ENCODE measurements around the gene TEX44.
A peak's percentile ranks its signal among the peaks of the same experiment; 100 is the strongest.

Gene TEX44

GRCh38 chr2:231632559-231633142 is 40.0 kb downstream of the TEX44 start:
- Histone ChIP-seq H2BK15ac (ENCODE audit: low read depth, poor library complexity, severe bottlenecking) (peak overlapping the region; percentile 0), H3K9me3 (ENCODE audit: control insufficient read depth, low read length) (no peaks in the 10 kb centered on the region), H3K27ac (ENCODE audit: low read length, poor library complexity, severe bottlenecking) (no peak overlapping the region), H3K14ac (ENCODE audit: low read length in 2 of 2) (no peak overlapping the region), H3K27me3 (ENCODE audit: control insufficient read depth in 1 of 2, insufficient read depth in 1 of 2, low read length in 2 of 2) (no peaks in the 10 kb centered on the region), H4K91ac (ENCODE audit: low read length) (peak overlapping the region; percentile 12), H4K8ac (ENCODE audit: low read length) (peak overlapping the region; percentile 69), H3K36me3 (ENCODE audit: control insufficient read depth in 1 of 2, insufficient read depth in 2 of 2, low read depth in 1 of 2, low read length in 2 of 2) (no peaks in the 10 kb centered on the region), H3K18ac (ENCODE audit: low read depth in 1 of 2, low read length in 2 of 2) (peak overlapping the region in 1 of 2 experiments; percentile 35), H3K4ac (ENCODE audit: low read depth in 1 of 2, low read length in 2 of 2) (no peak overlapping the region), H3K4me2 (ENCODE audit: low read length, poor library complexity, severe bottlenecking) (no peak overlapping the region), H3K4me3 (ENCODE audit: insufficient read depth in 1 of 2, low read depth in 1 of 2, low read length in 2 of 2) (no peak overlapping the region), H3K9ac (ENCODE audit: low read length) (peak overlapping the region; percentile 39), H3K79me1 (replicated peaks; ENCODE audit: low read length, poor library complexity, severe bottlenecking) (no peaks in the 10 kb centered on the region), H2AFZ (ENCODE audit: low read depth, low read length) (no peak overlapping the region), H3K4me1 (ENCODE audit: control insufficient read depth, insufficient read depth, low read depth, low read length) (peaks cover 10% of the 10 kb centered on the region), H2BK120ac (ENCODE audit: low read depth, low read length) (no peak overlapping the region), H2AK5ac (ENCODE audit: low read length, severe bottlenecking) (no peak overlapping the region), H3K23ac (ENCODE audit: low read length in 2 of 2) (no peak overlapping the region), H2BK12ac (ENCODE audit: low read length in 2 of 2) (peak overlapping the region in 1 of 2 experiments; percentile 75), H2BK5ac (ENCODE audit: low read depth, low read length, poor library complexity, severe bottlenecking) (no peak overlapping the region)
- 73% methylated on average over 12 of the region's 14 CpGs for whole genome bisulfite sequencing
- peak; percentile 78 for DNase-seq

GRCh38 chr2:231633241-231633976 is 40.7 kb downstream of the TEX44 start:
- H2AK5ac ChIP-seq (ENCODE audit: low read length, severe bottlenecking), result no peak overlapping the region
- no peaks in the 10 kb centered on the region for H3K27me3 ChIP-seq (ENCODE audit: control insufficient read depth in 1 of 2, insufficient read depth in 1 of 2, low read length in 2 of 2)
- peaks cover 7% of the 10 kb centered on the region for H3K4me1 ChIP-seq (ENCODE audit: control insufficient read depth, insufficient read depth, low read depth, low read length)
- H3K4me2 ChIP-seq (ENCODE audit: low read length, poor library complexity, severe bottlenecking), result no peak overlapping the region
- peak overlapping the region in 1 of 2 experiments; percentile 1 for H3K4me3 ChIP-seq (ENCODE audit: insufficient read depth in 1 of 2, low read depth in 1 of 2, low read length in 2 of 2)
- H3K4ac ChIP-seq (ENCODE audit: low read depth in 1 of 2, low read length in 2 of 2), result peak overlapping the region in 1 of 2 experiments; percentile 3
- H4K91ac ChIP-seq (ENCODE audit: low read length), result peak overlapping the region; percentile 12
- H2BK12ac ChIP-seq (ENCODE audit: low read length in 2 of 2), result peak overlapping the region in 1 of 2 experiments; percentile 75
- H2AFZ ChIP-seq (ENCODE audit: low read depth, low read length), result no peak overlapping the region
- H2BK5ac ChIP-seq (ENCODE audit: low read depth, low read length, poor library complexity, severe bottlenecking), result no peak overlapping the region
- H3K36me3 ChIP-seq (ENCODE audit: control insufficient read depth in 1 of 2, insufficient read depth in 2 of 2, low read depth in 1 of 2, low read length in 2 of 2), result no peaks in the 10 kb centered on the region
- no peak for DNase-seq
- peak overlapping the region; percentile 69 for H4K8ac ChIP-seq (ENCODE audit: low read length)
- H3K9me3 ChIP-seq (ENCODE audit: control insufficient read depth, low read length), result no peaks in the 10 kb centered on the region
- H3K9ac ChIP-seq (ENCODE audit: low read length), result no peak overlapping the region
- H2BK120ac ChIP-seq (ENCODE audit: low read depth, low read length), result no peak overlapping the region
- no peak overlapping the region for H3K27ac ChIP-seq (ENCODE audit: low read length, poor library complexity, severe bottlenecking)
- H2BK15ac ChIP-seq (ENCODE audit: low read depth, poor library complexity, severe bottlenecking), result peak overlapping the region; percentile 0
- H3K23ac ChIP-seq (ENCODE audit: low read length in 2 of 2), result no peak overlapping the region
- H3K14ac ChIP-seq (ENCODE audit: low read length in 2 of 2), result peak overlapping the region in 1 of 2 experiments; percentile 72
- no peaks in the 10 kb centered on the region for H3K79me1 ChIP-seq (replicated peaks; ENCODE audit: low read length, poor library complexity, severe bottlenecking)
- H3K18ac ChIP-seq (ENCODE audit: low read depth in 1 of 2, low read length in 2 of 2), result peak overlapping the region in 1 of 2 experiments; percentile 90
- 94% methylated on average over 12 of the region's 13 CpGs for WGBS

GRCh38 chr2:231634412-231634811 is 41.7 kb downstream of the TEX44 start:
- H3K9ac ChIP-seq (ENCODE audit: low read length), result peak overlapping the region; percentile 6
- no peak overlapping the region for H3K14ac ChIP-seq (ENCODE audit: low read length in 2 of 2)
- no peak overlapping the region for H3K18ac ChIP-seq (ENCODE audit: low read depth in 1 of 2, low read length in 2 of 2)
- no peak overlapping the region for H2BK120ac ChIP-seq (ENCODE audit: low read depth, low read length)
- H2AFZ ChIP-seq (ENCODE audit: low read depth, low read length), result no peak overlapping the region
- no peak for DNase-seq
- H3K4me1 ChIP-seq (ENCODE audit: control insufficient read depth, insufficient read depth, low read depth, low read length), result peaks cover 7% of the 10 kb centered on the region
- no peak overlapping the region for H3K4me3 ChIP-seq (ENCODE audit: insufficient read depth in 1 of 2, low read depth in 1 of 2, low read length in 2 of 2)
- no peak overlapping the region for H4K91ac ChIP-seq (ENCODE audit: low read length)
- H3K23ac ChIP-seq (ENCODE audit: low read length in 2 of 2), result no peak overlapping the region
- H3K27ac ChIP-seq (ENCODE audit: low read length, poor library complexity, severe bottlenecking), result no peak overlapping the region
- H2BK15ac ChIP-seq (ENCODE audit: low read depth, poor library complexity, severe bottlenecking), result no peak overlapping the region
- no peaks in the 10 kb centered on the region for H3K27me3 ChIP-seq (ENCODE audit: control insufficient read depth in 1 of 2, insufficient read depth in 1 of 2, low read length in 2 of 2)
- no peaks in the 10 kb centered on the region for H3K79me1 ChIP-seq (replicated peaks; ENCODE audit: low read length, poor library complexity, severe bottlenecking)
- no peak overlapping the region for H3K4me2 ChIP-seq (ENCODE audit: low read length, poor library complexity, severe bottlenecking)
- H4K8ac ChIP-seq (ENCODE audit: low read length), result no peak overlapping the region
- no peak overlapping the region for H2BK5ac ChIP-seq (ENCODE audit: low read depth, low read length, poor library complexity, severe bottlenecking)
- H2BK12ac ChIP-seq (ENCODE audit: low read length in 2 of 2), result peak overlapping the region in 1 of 2 experiments; percentile 21
- no peaks in the 10 kb centered on the region for H3K36me3 ChIP-seq (ENCODE audit: control insufficient read depth in 1 of 2, insufficient read depth in 2 of 2, low read depth in 1 of 2, low read length in 2 of 2)
- H3K4ac ChIP-seq (ENCODE audit: low read depth in 1 of 2, low read length in 2 of 2), result no peak overlapping the region
- 91% methylated on average over 2 of the region's 2 CpGs for WGBS
- H3K9me3 ChIP-seq (ENCODE audit: control insufficient read depth, low read length), result no peaks in the 10 kb centered on the region
- H2AK5ac ChIP-seq (ENCODE audit: low read length, severe bottlenecking), result no peak overlapping the region
